Endodermal cell (in vitro differentiated cells): ENCODE measurements around the gene CYP27B1. TPM values are rescaled to one million over a fixed set of nuclear protein-coding genes. Genes with fewer than 3 reads are reported as not detected.
A peak's percentile ranks its signal among the peaks of the same experiment; 100 is the strongest.

Source experiments
- DNase-seq: peaks from one replicate; pipeline ENCODE4 v3.0.0-alpha.2; 2017
- H3K27ac ChIP-seq: 2 replicates; pipeline ENCODE4 v1.5.1; 2013; ENCODE audit warnings: mild to moderate bottlenecking, low read depth, low read length, moderate library complexity
- H3K27me3 ChIP-seq: 2 replicates; pipeline ENCODE4 v1.6.1; 2013; ENCODE audit warnings: mild to moderate bottlenecking, low read length, moderate library complexity; ENCODE audit not compliant: insufficient read depth, control insufficient read depth, poor library complexity, severe bottlenecking
- H3K36me3 ChIP-seq: 2 replicates; pipeline ENCODE4 v1.7.0; 2013; ENCODE audit warnings: mild to moderate bottlenecking, low read length, moderate library complexity; ENCODE audit not compliant: control insufficient read depth, insufficient read depth
- H3K4me1 ChIP-seq: one replicate; pipeline ENCODE4 v1.7.0; 2013; ENCODE audit warnings: low read length; ENCODE audit not compliant: control insufficient read depth, insufficient read depth
- H3K4me3 ChIP-seq: 2 replicates; pipeline ENCODE4 v1.5.1; 2013; ENCODE audit warnings: mild to moderate bottlenecking, low read length, moderate library complexity
- H3K9ac ChIP-seq: 2 replicates; pipeline ENCODE4 v1.6.1; 2013; ENCODE audit warnings: mild to moderate bottlenecking, low read length, moderate library complexity; ENCODE audit not compliant: poor library complexity, severe bottlenecking; ENCODE audit errors: extremely low read depth
- H3K9me3 ChIP-seq: 2 replicates; pipeline ENCODE4 v1.6.1; 2013; ENCODE audit warnings: mild to moderate bottlenecking, low read length, moderate library complexity; ENCODE audit not compliant: control insufficient read depth
- H3K27ac Mint-ChIP-seq: 2 replicates; pipeline ENCODE4 v1.8.0; 2020; ENCODE audit warnings: mixed read lengths
- H3K27me3 Mint-ChIP-seq: 2 replicates; pipeline ENCODE4 v1.8.0; 2021; ENCODE audit warnings: mild to moderate bottlenecking, mixed read lengths; ENCODE audit not compliant: insufficient read depth
- H3K36me3 Mint-ChIP-seq: 2 replicates; pipeline ENCODE4 v1.8.0; 2020; ENCODE audit warnings: low read depth, mixed read lengths
- H3K4me1 Mint-ChIP-seq: 2 replicates; pipeline ENCODE4 v1.8.0; 2020; ENCODE audit warnings: mixed read lengths
- H3K4me3 Mint-ChIP-seq: 2 replicates; pipeline ENCODE4 v1.8.0; 2020; ENCODE audit warnings: mild to moderate bottlenecking, moderate library complexity, mixed read lengths
- H3K9me3 Mint-ChIP-seq: 2 replicates; pipeline ENCODE4 v1.8.0; 2020; ENCODE audit warnings: mild to moderate bottlenecking, mixed read lengths
- WGBS, 2 experiments: methylation state at CpG; one replicate each; pipeline versions ENCODE4 v1.1.5 to v1.1.7; 2013; ENCODE audit warnings: missing lambda C conversion rate in 2 of 2, mixed read lengths in 1 of 2; ENCODE audit not compliant: insufficient coverage in 1 of 2, insufficient read length in 1 of 2; 5-methylcytosine and 5-hydroxymethylcytosine counted together
- total RNA-seq, 2 donors: library from RNA; stranded (reverse); fragmentation: NEBNext Ultra II Directional in 1 of 2; extraction: Animal tissue kit (Norgen Biotek cat#: 25700) in 1 of 2; gene quantifications; 2 replicates in 1 of 2; 3 replicates in 1 of 2; pipeline ENCODE4 v1.2.1, GENCODE V29; 2021
- TF ChIP-seq, protein P1 (sequence below): fragments of 200-600 bp; sonication (generic); conservative IDR thresholded peaks from 2 replicates; pipeline ENCODE4 v1.5.0; 2021; ENCODE audit warnings: antibody characterized with exemption, mild to moderate bottlenecking

The CYP27B1 gene
- total RNA-seq, 2 donors from 2014 or later: 2.4 to 3.1 TPM

- WGBS, 2 experiments: 50 to 70% methylated on average over 4 to 9 of the region's 9 CpGs
- H3K9me3 ChIP-seq: no peaks in the 10 kb centered on the region
- H3K27me3 ChIP-seq: no peaks in the 10 kb centered on the region
- H3K9me3 Mint-ChIP-seq: no peaks in the 10 kb centered on the region
- no peaks in the 10 kb centered on the region for H3K4me1 ChIP-seq
- no peak overlapping the region for H3K4me3 ChIP-seq
- peaks cover 19% of the 10 kb centered on the region for H3K36me3 Mint-ChIP-seq
- no peak overlapping the region for H3K9ac ChIP-seq
- H3K27ac ChIP-seq: no peak overlapping the region
- no peak overlapping the region for H3K27ac Mint-ChIP-seq
- H3K4me1 Mint-ChIP-seq: no peaks in the 10 kb centered on the region
- TF ChIP-seq, protein P1, sequence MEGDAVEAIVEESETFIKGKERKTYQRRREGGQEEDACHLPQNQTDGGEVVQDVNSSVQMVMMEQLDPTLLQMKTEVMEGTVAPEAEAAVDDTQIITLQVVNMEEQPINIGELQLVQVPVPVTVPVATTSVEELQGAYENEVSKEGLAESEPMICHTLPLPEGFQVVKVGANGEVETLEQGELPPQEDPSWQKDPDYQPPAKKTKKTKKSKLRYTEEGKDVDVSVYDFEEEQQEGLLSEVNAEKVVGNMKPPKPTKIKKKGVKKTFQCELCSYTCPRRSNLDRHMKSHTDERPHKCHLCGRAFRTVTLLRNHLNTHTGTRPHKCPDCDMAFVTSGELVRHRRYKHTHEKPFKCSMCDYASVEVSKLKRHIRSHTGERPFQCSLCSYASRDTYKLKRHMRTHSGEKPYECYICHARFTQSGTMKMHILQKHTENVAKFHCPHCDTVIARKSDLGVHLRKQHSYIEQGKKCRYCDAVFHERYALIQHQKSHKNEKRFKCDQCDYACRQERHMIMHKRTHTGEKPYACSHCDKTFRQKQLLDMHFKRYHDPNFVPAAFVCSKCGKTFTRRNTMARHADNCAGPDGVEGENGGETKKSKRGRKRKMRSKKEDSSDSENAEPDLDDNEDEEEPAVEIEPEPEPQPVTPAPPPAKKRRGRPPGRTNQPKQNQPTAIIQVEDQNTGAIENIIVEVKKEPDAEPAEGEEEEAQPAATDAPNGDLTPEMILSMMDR: peak; percentile 90
- peak; percentile 91 for DNase-seq
- H3K27me3 Mint-ChIP-seq: no peaks in the 10 kb centered on the region
- H3K36me3 ChIP-seq: peaks cover 36% of the 10 kb centered on the region
- no peak overlapping the region for H3K4me3 Mint-ChIP-seq
Observed at GRCh38 chr12:57803319-57803893, 36.5 kb upstream of the CYP27B1 start.

DNA sequence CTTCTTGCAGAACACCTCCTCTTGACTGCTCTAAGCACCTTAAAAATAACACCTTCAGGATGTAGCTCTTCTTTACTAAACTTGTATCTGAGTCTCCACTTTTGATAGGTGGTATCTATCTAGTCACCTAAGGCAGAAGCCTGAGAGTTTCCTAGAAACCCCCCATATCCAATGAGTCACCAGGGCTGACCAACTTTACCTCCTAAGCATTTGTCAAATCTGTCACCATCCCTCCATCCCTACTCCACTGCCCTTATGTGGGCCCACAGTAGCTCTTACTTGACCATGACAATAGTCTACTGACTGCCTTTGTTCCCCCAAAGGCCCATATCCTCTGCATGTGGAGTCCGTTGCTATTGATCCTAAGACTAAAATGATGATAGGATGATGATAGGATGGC is 35.7 kb upstream of the CYP27B1 start:
- WGBS, 2 experiments: 82% methylated on average over 1 of the region's 1 CpG; no CpG with 5 or more reads in 1 of the 2 experiments
- H3K4me1 ChIP-seq: no peaks in the 10 kb centered on the region
- no peaks in the 10 kb centered on the region for H3K4me1 Mint-ChIP-seq
- DNase-seq: no peak
- no peak overlapping the region for H3K9ac ChIP-seq
- TF ChIP-seq, protein P1: no peak
- H3K9me3 Mint-ChIP-seq: no peaks in the 10 kb centered on the region
- no peak overlapping the region for H3K4me3 Mint-ChIP-seq
- H3K27ac ChIP-seq: no peak overlapping the region
- H3K4me3 ChIP-seq: no peak overlapping the region
- H3K27ac Mint-ChIP-seq: no peak overlapping the region
- H3K36me3 Mint-ChIP-seq: peaks cover 21% of the 10 kb centered on the region
- H3K9me3 ChIP-seq: no peaks in the 10 kb centered on the region
- no peaks in the 10 kb centered on the region for H3K27me3 ChIP-seq
- H3K27me3 Mint-ChIP-seq: no peaks in the 10 kb centered on the region
- H3K36me3 ChIP-seq: peaks cover 37% of the 10 kb centered on the region

DNA sequence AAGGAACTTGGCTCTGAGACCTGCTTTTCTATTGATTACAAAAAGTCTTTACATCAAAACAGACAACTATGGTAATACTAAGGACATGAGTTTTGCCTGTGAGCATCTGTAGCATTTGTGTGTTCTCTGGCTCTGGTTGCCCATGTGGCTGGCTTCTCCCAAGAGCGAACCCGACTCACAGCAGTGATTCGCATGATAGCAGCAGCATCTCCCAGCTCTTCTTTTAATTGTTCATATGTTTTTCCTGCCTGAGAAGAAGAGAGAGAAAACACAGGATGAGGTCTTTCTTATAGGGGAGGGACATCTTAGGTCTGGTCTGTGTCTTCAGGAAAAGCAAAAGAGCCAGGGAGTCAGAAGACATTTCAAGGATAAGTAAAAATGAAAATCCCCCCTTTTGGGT is 34.1 kb upstream of the CYP27B1 start:
- DNase-seq: no peak
- H3K27ac ChIP-seq: no peak overlapping the region
- no peaks in the 10 kb centered on the region for H3K27me3 Mint-ChIP-seq
- no peaks in the 10 kb centered on the region for H3K9me3 ChIP-seq
- WGBS, 2 experiments: 97 to 100% methylated on average over 1 to 3 of the region's 3 CpGs
- no peak overlapping the region for H3K4me3 Mint-ChIP-seq
- H3K36me3 Mint-ChIP-seq: peaks cover 33% of the 10 kb centered on the region
- no peak overlapping the region for H3K9ac ChIP-seq
- H3K4me3 ChIP-seq: no peak overlapping the region
- TF ChIP-seq, protein P1: no peak
- H3K27ac Mint-ChIP-seq: no peak overlapping the region
- no peaks in the 10 kb centered on the region for H3K9me3 Mint-ChIP-seq
- H3K27me3 ChIP-seq: no peaks in the 10 kb centered on the region
- peaks cover 50% of the 10 kb centered on the region for H3K36me3 ChIP-seq
- no peaks in the 10 kb centered on the region for H3K4me1 Mint-ChIP-seq
- no peaks in the 10 kb centered on the region for H3K4me1 ChIP-seq
